GM10847 (cell line): ENCODE results near the gene GRIK4.

Experiments
- POLR2A ChIP-seq: IDR thresholded peaks from 2 replicates; pipeline ENCODE4 v1.6.1; 2011; ENCODE audit not compliant: insufficient read length; ENCODE audit errors: extremely low read depth

GRIK4 gene

DNA sequence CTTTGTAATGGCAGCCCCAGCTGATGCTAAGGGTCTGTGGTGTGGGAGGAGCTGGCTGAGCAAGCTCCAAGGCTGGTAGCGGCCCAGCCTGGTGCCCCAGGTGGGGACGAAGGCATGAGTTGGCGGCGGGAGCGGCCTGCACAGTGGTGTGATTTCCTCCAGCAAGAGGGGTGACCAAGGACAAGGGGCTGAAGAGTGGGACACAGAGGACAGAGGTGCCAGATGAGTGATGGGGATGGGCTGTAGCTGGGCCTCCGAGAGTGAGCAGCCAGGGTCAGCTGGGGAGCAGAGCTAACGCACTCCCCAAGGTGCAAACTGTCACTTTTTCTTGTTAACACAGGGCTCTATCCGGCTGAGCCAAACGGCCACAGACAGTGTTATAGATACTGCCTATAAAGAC lies 283.2 kb downstream of the GRIK4 start:
- no peak for TF ChIP-seq POLR2A

- no peak for TF ChIP-seq POLR2A
Measured at GRCh38 chr11:120795185-120795584, 283.6 kb downstream of the GRIK4 start.

DNA sequence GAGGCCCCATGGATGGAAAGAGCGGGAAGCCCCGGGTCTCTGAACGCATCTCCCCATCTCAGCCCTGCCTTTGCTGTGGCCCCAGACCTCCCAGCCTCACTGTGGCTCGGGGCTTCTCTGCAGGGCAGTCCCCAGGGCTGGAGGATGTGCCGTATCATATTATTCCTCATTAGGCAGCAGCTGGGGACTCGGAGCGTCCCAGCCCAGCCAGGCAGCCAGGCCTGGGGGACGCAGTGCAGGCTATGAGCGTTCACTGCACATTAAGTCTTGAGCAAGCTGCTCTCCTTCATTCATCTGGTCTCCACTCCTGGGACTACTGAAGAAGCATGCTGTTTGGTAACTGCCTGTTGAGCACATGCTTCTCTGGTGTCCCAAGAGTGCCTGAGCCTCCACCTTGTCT lies 285.6 kb downstream of the GRIK4 start:
- TF ChIP-seq POLR2A: no peak

GRCh38 chr11:120798854-120799253 lies 287.3 kb downstream of the GRIK4 start:
- no peak for TF ChIP-seq POLR2A

DNA sequence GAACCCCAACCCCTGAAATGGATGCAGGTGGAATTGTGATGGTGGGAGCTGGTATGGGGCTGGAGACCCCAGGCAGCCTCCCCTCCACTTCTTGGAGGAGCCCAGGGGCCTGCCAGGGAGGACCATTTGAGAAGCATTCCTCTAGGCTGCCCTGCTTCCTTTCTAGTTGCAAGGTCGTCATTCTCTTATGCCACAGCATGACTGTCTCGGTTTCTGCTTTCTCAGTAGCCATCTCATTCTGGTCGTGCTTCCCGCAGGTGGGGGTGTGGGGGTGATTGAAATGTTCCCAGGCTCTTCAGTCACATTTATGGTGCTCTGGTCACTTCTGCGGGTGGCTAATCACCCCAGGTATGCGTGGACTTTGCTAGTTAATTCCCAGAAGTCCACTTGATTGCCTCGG lies 288.7 kb downstream of the GRIK4 start:
- no peak for TF ChIP-seq POLR2A

GRCh38 chr11:120801801-120802689 lies 290.5 kb downstream of the GRIK4 start:
- TF ChIP-seq POLR2A: no peak

- TF ChIP-seq POLR2A: no peak
Measured at GRCh38 chr11:120805960-120806555, 294.5 kb downstream of the GRIK4 start.

DNA sequence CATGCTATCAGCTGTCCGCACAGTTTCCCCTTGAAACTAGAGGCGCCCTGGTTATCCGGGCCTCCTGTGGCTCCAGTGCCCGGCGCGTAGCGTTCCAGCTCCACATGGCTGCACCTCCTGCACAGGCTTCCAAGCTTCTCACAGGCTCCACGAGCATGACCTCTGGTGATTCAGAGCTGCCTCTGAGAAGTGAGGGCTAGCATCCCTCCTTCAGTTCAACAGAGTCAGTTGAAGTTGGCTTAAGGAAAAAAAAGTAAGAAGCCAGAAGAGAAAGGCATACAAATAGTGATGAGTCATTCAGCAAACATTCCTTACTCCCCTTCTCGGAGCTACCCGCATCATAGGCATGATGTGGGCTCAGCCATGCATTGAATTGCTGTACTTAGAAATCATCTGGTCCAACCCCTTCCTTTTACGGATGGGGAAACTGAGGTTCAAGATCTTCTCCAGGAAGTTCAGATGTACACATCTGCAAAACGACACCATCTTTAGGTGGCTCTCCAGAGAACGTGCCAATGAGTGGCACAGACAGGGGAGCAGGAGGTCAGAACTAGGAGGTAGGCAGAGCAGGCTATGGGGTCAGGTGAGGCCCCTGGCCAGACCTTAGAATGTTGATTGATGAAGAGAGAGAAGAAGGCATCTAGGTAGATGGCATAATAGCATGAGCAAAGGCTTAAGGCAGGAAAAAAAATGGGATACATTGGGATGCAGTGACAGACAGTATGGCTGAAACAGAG lies 296.0 kb downstream of the GRIK4 start:
- TF ChIP-seq POLR2A: no peak

GRCh38 chr11:120808616-120809050 lies 297.1 kb downstream of the GRIK4 start:
- TF ChIP-seq POLR2A: no peak

GRCh38 chr11:120810251-120810650 lies 298.7 kb downstream of the GRIK4 start:
- TF ChIP-seq POLR2A: no peak

DNA sequence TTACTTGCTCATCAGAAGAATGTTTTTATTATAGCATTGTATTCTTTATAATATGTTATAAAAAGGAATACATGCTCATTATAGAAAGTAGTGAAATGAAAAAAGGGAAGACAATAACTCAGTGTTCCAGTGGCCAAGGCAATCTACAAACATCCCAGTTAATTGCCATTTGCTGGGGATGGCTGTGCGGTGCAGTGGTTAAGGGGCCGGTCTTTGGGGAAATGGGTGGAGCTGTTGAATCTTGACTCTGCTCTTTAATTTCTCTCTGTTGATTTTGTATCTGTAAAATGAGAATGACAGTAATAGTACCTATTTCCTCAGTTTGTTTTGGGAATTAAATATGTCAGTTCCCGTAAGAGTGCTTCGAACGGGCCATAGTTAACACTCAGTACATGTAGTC lies 299.7 kb downstream of the GRIK4 start:
- no peak for TF ChIP-seq POLR2A

DNA sequence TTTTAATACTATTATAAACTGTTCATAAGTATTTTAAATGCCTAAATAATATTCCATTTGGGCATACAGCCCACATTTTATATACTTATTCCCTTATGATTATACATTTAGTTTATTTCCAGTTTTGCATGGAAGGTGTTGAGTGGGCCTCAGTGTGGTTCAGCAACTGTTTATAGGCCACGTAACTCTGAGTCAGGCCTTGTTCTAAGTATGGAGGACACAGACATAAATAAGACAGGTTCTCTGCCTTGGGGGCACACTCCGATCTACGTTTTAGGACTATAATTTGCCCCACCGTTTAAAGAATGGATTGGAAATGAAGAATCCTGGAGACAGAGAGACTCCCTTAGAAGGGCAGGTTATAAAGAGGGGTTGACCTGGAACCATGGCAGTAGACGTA lies 300.2 kb downstream of the GRIK4 start:
- no peak for TF ChIP-seq POLR2A

GRCh38 chr11:120814531-120815318 lies 303.2 kb downstream of the GRIK4 start:
- no peak for TF ChIP-seq POLR2A

- TF ChIP-seq POLR2A: no peak
Measured at GRCh38 chr11:120815319-120816100, 304.0 kb downstream of the GRIK4 start.
